Heart left ventricle (tissue), 16 donors: ENCODE results near the gene FOXRED2. TPM values are rescaled to one million over a fixed set of nuclear protein-coding genes. Genes with fewer than 3 reads are reported as not detected.
A peak's percentile ranks its signal among the peaks of the same experiment; 100 is the strongest.
"Not testable (repeated sequence)": the region's sequence is repeated elsewhere in the genome, so short reads cannot be mapped to it uniquely, and the experiment has no call there.

ENCODE experiments used
- ATAC-seq, 4 donors: fragments of 200-7000 bp; cut with Tn5 transposase; one replicate each; pipeline ENCODE4 v1.9.1; 2020 to 2022; ENCODE audit warnings: moderate library complexity in 4 of 4, mild to moderate bottlenecking in 3 of 4, moderate number of reproducible peaks in 1 of 4
- DNase-seq, 5 donors: peaks; one replicate each; pipeline ENCODE4 v3.0.0-alpha.2; 2020
- H3K27ac ChIP-seq, 12 donors: fragments of 200-600 bp; sonication (generic) in 4 of 12; one replicate each; pipeline versions ENCODE4 v1.5.0 to v1.8.0; 2016 to 2022; ENCODE audit warnings: mild to moderate bottlenecking in 2 of 12
- H3K27me3 ChIP-seq, 9 donors: fragments of 200-600 bp; sonication (generic) in 2 of 9; one replicate each; pipeline versions ENCODE4 v1.5.1 to v1.8.0; 2016 to 2022; ENCODE audit warnings: mild to moderate bottlenecking in 3 of 9
- H3K36me3 ChIP-seq, 9 donors: fragments of 200-600 bp; sonication (generic) in 2 of 9; one replicate each; pipeline versions ENCODE4 v1.5.0 to v1.8.0; 2018 to 2022; ENCODE audit warnings: mild to moderate bottlenecking in 2 of 9
- H3K4me1 ChIP-seq, 12 donors: fragments of 200-600 bp; sonication (generic) in 4 of 12; one replicate each; pipeline versions ENCODE4 v1.5.0 to v1.8.0; 2016 to 2022; ENCODE audit warnings: mild to moderate bottlenecking in 3 of 12
- H3K4me3 ChIP-seq, 12 donors: fragments of 200-600 bp; sonication (generic) in 4 of 12; one replicate each; pipeline versions ENCODE4 v1.5.0 to v1.8.0; 2017 to 2022; ENCODE audit warnings: mild to moderate bottlenecking in 9 of 12, moderate library complexity in 4 of 12
- H3K9me3 ChIP-seq, 12 donors: fragments of 200-600 bp; sonication (generic) in 4 of 12; one replicate each; pipeline versions ENCODE4 v1.5.0 to v1.8.0; 2016 to 2022; ENCODE audit warnings: mild to moderate bottlenecking in 1 of 12
- POLR2A ChIP-seq, 2 donors: fragments of 450-650 bp; IDR thresholded peaks; one replicate each; pipeline ENCODE4 v1.6.1; 2017; ENCODE audit warnings: antibody characterized with exemption in 2 of 2, mild to moderate bottlenecking in 2 of 2, moderate library complexity in 2 of 2
- WGBS, 4 donors: extraction: QIAGEN DNeasy Blood & Tissue Kit in 2 of 4; methylation state at CpG; one replicate each; pipeline versions ENCODE4 v1.1.5 to v1.1.7; 2013 to 2018; 5-methylcytosine and 5-hydroxymethylcytosine counted together
- intact Hi-C, 10 donors: fragments of 100-400 bp; cut with DNase I; formaldehyde crosslinking; loops; one replicate each; pipeline versions ENCODE4 v1.11.1 to v1.14.2; 2022
- polyA plus RNA-seq, 2 donors: library from polyadenylated mRNA; stranded (reverse); fragments of 200-250 nt; gene quantifications; one replicate each; pipeline ENCODE4 v1.2.3, GENCODE V29; 2013
- total RNA-seq, 9 donors: library from RNA; depleted of rRNA in 2 of 9; stranded (reverse); fragments of >200 nt in 2 of 9; fragmentation: NEBNext Ultra II Directional in 3 of 9; extraction: Animal tissue kit (Norgen Biotek cat#: 25700) in 3 of 9; gene quantifications; one replicate each; pipeline versions ENCODE4 v1.1.0 to v1.2.4, GENCODE V29; 2016 to 2023
- TF ChIP-seq, protein P1 (sequence below), 12 donors: fragments of 200-600 bp; sonication (generic) in 4 of 12; IDR thresholded peaks; one replicate each; pipeline versions ENCODE4 v1.5.0 to v1.8.0; 2018 to 2022; ENCODE audit warnings: antibody characterized with exemption in 12 of 12, mild to moderate bottlenecking in 5 of 12
- donor health status: ischemic (EF 13 %, LVEDD 7.1; RV severe dilation, severe dysfunction).
- donor health status: healthy with polysubstance abuse.
- donor health status: DM: no; HTN: yes; CAD: no.
- donor health status: DM: no; HTN: no; CAD: no.
- donor health status: ischemic (EF 25% LVEDD 6.9; RV normal size, moderate dysfunction).
- donor health status: ischemic (EF 25% LVEDD 5.7; RV mildly dilated, moderate dysfunction).
- donor health status: healthy.
- donor health status: DM: yes; HTN: yes; CAD: no.
- donor health status: ischemic (EF 35%, LVEDD 5.7; RV mildly dilated, moderate dysfunction).
- donor health status: nonischemic (EF 11% LVEDD 7.7; RV severe dilation, severe dysfunction).
- donor health status: DM: yes; HTN: yes; CAD: no.
- donor health status: PGD.
- donor health status: ischemic (EF 29% LVEDD 5.4; RV normal size, mild dysfunction).
- donor health status: nonischemic (EF 23%, LVEDD 6.1; RV moderate dilation, normal function).

The FOXRED2 gene
- total and polyA plus RNA-seq, 11 donors: 3.5 to 12.1 (median 6.9) TPM

DNA sequence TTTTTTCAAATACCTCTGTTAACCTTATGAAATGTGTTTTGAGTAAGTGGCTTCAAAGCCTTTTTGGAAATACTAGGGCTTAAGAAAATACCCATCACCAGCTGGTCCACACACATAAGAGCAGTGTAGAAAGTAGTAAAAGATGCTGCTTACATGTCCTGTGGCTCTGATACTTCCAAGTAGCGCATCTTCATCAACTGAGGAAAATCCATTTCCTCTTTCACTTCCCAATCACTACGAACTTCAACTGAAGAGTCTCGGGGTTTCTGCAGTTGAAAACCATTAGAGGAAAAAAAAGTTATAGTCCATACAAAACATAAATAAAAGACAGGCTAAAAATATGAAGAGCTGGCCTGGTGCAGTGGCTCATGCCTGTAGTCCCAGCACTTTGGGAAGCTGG is 13.6 kb upstream of the FOXRED2 start:
- Histone ChIP-seq H3K4me1 (peaks cover 0 to 15% (median 0%) of the 10 kb centered on the region in 12 donors), H3K9me3 (no peaks in the 10 kb centered on the region), H3K4me3 (no peak overlapping the region), H3K27me3 (no peaks in the 10 kb centered on the region), H3K27ac (peak overlapping the region in 1 of 12 donors; percentile 40), H3K36me3 (peaks cover 20 to 100% (median 100%) of the 10 kb centered on the region in 9 donors)
- TF ChIP-seq, protein P1, sequence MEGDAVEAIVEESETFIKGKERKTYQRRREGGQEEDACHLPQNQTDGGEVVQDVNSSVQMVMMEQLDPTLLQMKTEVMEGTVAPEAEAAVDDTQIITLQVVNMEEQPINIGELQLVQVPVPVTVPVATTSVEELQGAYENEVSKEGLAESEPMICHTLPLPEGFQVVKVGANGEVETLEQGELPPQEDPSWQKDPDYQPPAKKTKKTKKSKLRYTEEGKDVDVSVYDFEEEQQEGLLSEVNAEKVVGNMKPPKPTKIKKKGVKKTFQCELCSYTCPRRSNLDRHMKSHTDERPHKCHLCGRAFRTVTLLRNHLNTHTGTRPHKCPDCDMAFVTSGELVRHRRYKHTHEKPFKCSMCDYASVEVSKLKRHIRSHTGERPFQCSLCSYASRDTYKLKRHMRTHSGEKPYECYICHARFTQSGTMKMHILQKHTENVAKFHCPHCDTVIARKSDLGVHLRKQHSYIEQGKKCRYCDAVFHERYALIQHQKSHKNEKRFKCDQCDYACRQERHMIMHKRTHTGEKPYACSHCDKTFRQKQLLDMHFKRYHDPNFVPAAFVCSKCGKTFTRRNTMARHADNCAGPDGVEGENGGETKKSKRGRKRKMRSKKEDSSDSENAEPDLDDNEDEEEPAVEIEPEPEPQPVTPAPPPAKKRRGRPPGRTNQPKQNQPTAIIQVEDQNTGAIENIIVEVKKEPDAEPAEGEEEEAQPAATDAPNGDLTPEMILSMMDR (IDR thresholded peaks at IDR 0.05): no peak
- TF ChIP-seq POLR2A (IDR thresholded peaks at IDR 0.05): no peak
- DNase-seq (no peak), ATAC-seq (no peak)
- intact Hi-C loops: no loop called here
- WGBS, 4 donors: 87 to 93% (median 89%) methylated on average over 3 of the region's 3 CpGs

DNA sequence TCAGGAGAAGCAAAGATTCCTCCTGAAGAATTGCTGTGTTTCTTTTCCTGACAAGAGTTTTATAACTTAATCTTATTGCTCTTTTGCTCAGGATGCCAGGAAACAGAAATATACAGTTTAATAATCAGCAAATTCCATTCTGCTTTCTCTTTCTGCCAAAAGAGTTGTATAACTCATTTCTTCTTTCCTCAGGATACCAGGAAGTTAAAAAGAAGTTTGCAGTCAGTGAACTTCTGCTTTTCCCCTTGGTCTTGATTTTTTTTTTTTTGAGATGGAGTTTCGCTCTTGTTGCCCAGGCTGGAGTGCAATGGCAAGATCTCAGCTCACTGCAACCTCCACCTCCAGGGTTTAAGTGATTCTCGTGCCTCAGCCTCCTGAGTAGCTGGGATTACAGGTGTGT is 13.1 kb upstream of the FOXRED2 start:
- intact Hi-C loops, H3K9me3 ChIP-seq, DNase-seq, H3K4me3 ChIP-seq, H3K27me3 ChIP-seq: not testable (repeated sequence)
- WGBS, 4 donors: 86 to 93% (median 90%) methylated on average over 2 of the region's 2 CpGs
- ATAC-seq: peak in 1 of 4 donors; percentile 27
- H3K36me3 ChIP-seq: peaks cover 20 to 100% (median 100%) of the 10 kb centered on the region in 9 donors
- H3K4me1 ChIP-seq: peaks cover 0 to 15% (median 0%) of the 10 kb centered on the region in 12 donors
- H3K27ac ChIP-seq: peak overlapping the region in 2 of 12 donors; percentile 31 to 83

DNA sequence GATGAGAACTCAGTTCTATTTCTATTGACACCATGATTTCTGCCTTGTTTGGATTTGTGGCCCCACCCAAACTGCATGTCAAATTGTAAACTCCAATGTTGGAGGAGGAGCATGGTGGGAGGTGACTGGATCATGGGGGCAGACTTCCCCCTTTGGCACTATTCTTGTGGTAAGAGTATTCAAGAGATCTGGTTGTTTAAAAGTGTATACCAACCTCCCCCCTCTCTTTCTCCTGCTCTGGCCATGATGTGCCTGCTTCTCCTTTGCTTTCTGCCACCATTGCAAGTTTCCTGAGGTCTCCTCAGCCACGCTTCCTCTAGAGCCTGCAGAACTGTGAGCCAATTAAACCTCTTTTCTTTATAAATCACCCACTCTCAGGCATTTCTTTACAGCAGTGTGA is 7.9 kb upstream of the FOXRED2 start:
- DNase-seq (no peak), ATAC-seq (no peak)
- Histone ChIP-seq H3K4me3 (no peak overlapping the region), H3K27me3 (no peaks in the 10 kb centered on the region), H3K27ac (no peak overlapping the region), H3K36me3 (peaks cover 13 to 100% (median 96%) of the 10 kb centered on the region in 9 donors), H3K4me1 (peaks cover 0 to 9% (median 0%) of the 10 kb centered on the region in 12 donors), H3K9me3 (no peaks in the 10 kb centered on the region)
- TF ChIP-seq, protein P1 (IDR thresholded peaks at IDR 0.05): no peak
- no peak for TF ChIP-seq POLR2A (IDR thresholded peaks at IDR 0.05)
- WGBS, 4 donors: 93 to 98% (median 94%) methylated on average over 1 of the region's 1 CpG
- intact Hi-C loops: no loop called here

DNA sequence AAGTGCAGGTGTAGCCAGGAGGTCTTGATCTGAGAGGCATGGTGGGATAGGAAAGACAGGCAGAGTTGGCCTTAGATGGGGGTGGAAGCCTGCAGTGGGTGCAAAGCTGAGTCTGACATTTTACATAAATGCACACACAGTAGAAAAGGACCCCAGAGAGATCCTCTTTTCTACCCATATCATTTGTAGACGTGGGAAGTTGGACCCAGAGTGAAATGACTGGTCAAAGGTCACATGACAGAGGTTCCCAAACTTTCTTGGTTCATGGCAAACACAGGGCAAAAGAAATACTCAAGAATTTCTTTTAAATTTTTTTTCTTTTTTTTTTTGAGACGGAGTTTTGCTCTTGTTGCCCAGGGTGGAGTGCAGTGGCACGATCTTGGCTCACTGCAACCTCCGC is 6.2 kb upstream of the FOXRED2 start:
- WGBS, 4 donors: 81 to 90% (median 85%) methylated on average over 4 of the region's 4 CpGs

More for the DNA sequence above, 6.2 kb upstream of the FOXRED2 start:
- ATAC-seq (no peak), DNase-seq (no peak)
- H3K9me3 ChIP-seq: no peaks in the 10 kb centered on the region
- H3K27ac ChIP-seq: no peak overlapping the region
- H3K27me3 ChIP-seq: no peaks in the 10 kb centered on the region
- no peak overlapping the region for H3K4me3 ChIP-seq
- intact Hi-C loops: no loop called here
- H3K36me3 ChIP-seq: peaks cover 9 to 84% (median 79%) of the 10 kb centered on the region in 9 donors
- H3K4me1 ChIP-seq: peaks cover 0 to 6% (median 0%) of the 10 kb centered on the region in 12 donors
- no peak for TF ChIP-seq POLR2A (IDR thresholded peaks at IDR 0.05)
- TF ChIP-seq, protein P1 (IDR thresholded peaks at IDR 0.05): no peak
